H1 (cell line): ENCODE results near the gene CFAP107. TPM values are rescaled to one million over a fixed set of nuclear protein-coding genes. Genes with fewer than 3 reads are reported as not detected.

Experiments used
- CTCF ChIA-PET: fragments of 300-600 bp; sonication (Branson Sonifier 250); formaldehyde crosslinking; loops from one replicate; lab custom pipeline; 2021; ENCODE audit not compliant: partially characterized antibody; lab: Charles Lee
- POLR2A ChIA-PET: fragments of 300-600 bp; sonication (Branson Sonifier 250); formaldehyde crosslinking; loops from one replicate; lab custom pipeline; 2021; ENCODE audit warnings: inconsistent platforms; ENCODE audit not compliant: partially characterized antibody; lab: Charles Lee
- DNase-seq, 2 experiments: peaks; one replicate each; pipeline versions ENCODE4 v3.0.0 to v3.0.0-alpha.2; 2010 to 2022; ENCODE audit warnings: low spot score in 2 of 2, low read depth in 1 of 2, mixed read lengths in 1 of 2
- FAIRE-seq: peaks from 2 replicates; lab custom pipeline; 2011; peaks lifted over from hg19 to GRCh38; lab: Jason Lieb, UNC
- H2AFZ ChIP-seq: 2 replicates; pipeline ENCODE4 v1.8.1; 2012; ENCODE audit warnings: low read length, inconsistent platforms
- H2AK5ac ChIP-seq: 2 replicates; pipeline ENCODE4 v1.6.1; 2013; ENCODE audit warnings: low read depth, low read length
- H2BK120ac ChIP-seq: replicated peaks from 2 replicates; pipeline ENCODE3; 2013; ENCODE audit warnings: low read depth, low read length, inconsistent platforms
- H2BK12ac ChIP-seq: 2 replicates; pipeline ENCODE4 v1.6.1; 2013; ENCODE audit warnings: low read depth, low read length
- H2BK15ac ChIP-seq: 2 replicates; pipeline ENCODE4 v1.6.1; 2013; ENCODE audit warnings: low read length
- H2BK20ac ChIP-seq: 2 replicates; pipeline ENCODE4 v1.6.1; 2013; ENCODE audit warnings: low read length
- H2BK5ac ChIP-seq: 2 replicates; pipeline ENCODE4 v1.6.1; 2013; ENCODE audit warnings: low read depth, low read length
- H3K14ac ChIP-seq: 2 replicates; pipeline ENCODE4 v1.6.1; 2013; ENCODE audit warnings: inconsistent platforms; ENCODE audit not compliant: insufficient read length
- H3K18ac ChIP-seq: 2 replicates; pipeline ENCODE4 v1.6.1; 2013; ENCODE audit warnings: low read length; ENCODE audit errors: extremely low read depth
- H3K23ac ChIP-seq: 2 replicates; pipeline ENCODE4 v1.6.1; 2013; ENCODE audit warnings: inconsistent platforms; ENCODE audit not compliant: insufficient read length
- H3K23me2 ChIP-seq: 2 replicates; pipeline ENCODE4 v1.6.1; 2013; ENCODE audit warnings: low read depth, low read length
- H3K27ac ChIP-seq: 2 replicates; pipeline ENCODE4 v1.6.1; 2011; ENCODE audit warnings: low read depth, low read length, inconsistent platforms
- H3K27me3 ChIP-seq, 4 experiments: replicated peaks in 1 of 4; 1 replicate in 1 of 4; 2 replicates in 3 of 4; pipeline versions ENCODE4 v1.6.1 to v1.8.1; 2011 to 2013; ENCODE audit warnings: low read length in 3 of 4, mild to moderate bottlenecking in 3 of 4, inconsistent platforms in 2 of 4, mixed read lengths in 2 of 4, moderate library complexity in 1 of 4; ENCODE audit not compliant: control insufficient read depth in 3 of 4, insufficient read depth in 3 of 4; ENCODE audit errors: extremely low read depth in 1 of 4
- H3K36me3 ChIP-seq, 4 experiments: 2 replicates each; pipeline versions ENCODE4 v1.6.1 to v1.8.1; 2011 to 2013; ENCODE audit warnings: mild to moderate bottlenecking in 4 of 4, low read length in 3 of 4, moderate library complexity in 2 of 4, control low read depth in 1 of 4, inconsistent platforms in 1 of 4; ENCODE audit not compliant: insufficient read depth in 4 of 4, control insufficient read depth in 2 of 4
- H3K4ac ChIP-seq: replicated peaks from 2 replicates; pipeline ENCODE3; 2013; ENCODE audit warnings: low read length, low read depth, mixed read lengths, inconsistent platforms; ENCODE audit not compliant: insufficient read length
- H3K4me1 ChIP-seq, 4 experiments: replicated peaks in 1 of 4; 1 replicate in 1 of 4; 2 replicates in 3 of 4; pipeline versions ENCODE4 v1.6.1 to v1.8.1; 2011 to 2013; ENCODE audit warnings: low read length in 3 of 4, inconsistent platforms in 2 of 4, mixed read lengths in 1 of 4; ENCODE audit not compliant: insufficient read depth in 4 of 4, control insufficient read depth in 3 of 4
- H3K4me2 ChIP-seq, 2 experiments: 2 replicates each; pipeline versions ENCODE4 v1.6.1 to v1.8.1; 2011 to 2013; ENCODE audit warnings: low read depth in 2 of 2, low read length in 2 of 2, control low read depth in 1 of 2, inconsistent platforms in 1 of 2, mild to moderate bottlenecking in 1 of 2; ENCODE audit not compliant: insufficient read depth in 1 of 2
- H3K4me3 ChIP-seq, 4 experiments: fragments of 200-600, 300-600 bp in 1 of 4; sonication (generic), shearing (Covaris generic), sonication (Bioruptor Twin) in 1 of 4; 2 replicates each; pipeline versions ENCODE4 v1.5.1 to v1.8.1; 2011 to 2016; ENCODE audit warnings: low read length in 4 of 4, low read depth in 3 of 4, control low read depth in 2 of 4, inconsistent platforms in 2 of 4, mild to moderate bottlenecking in 2 of 4, mixed read lengths in 1 of 4, moderate library complexity in 1 of 4; ENCODE audit not compliant: insufficient read depth in 2 of 4; ENCODE audit errors: extremely low read depth in 1 of 4
- H3K56ac ChIP-seq: replicated peaks from 2 replicates; pipeline ENCODE3; 2013; ENCODE audit warnings: low read depth, mild to moderate bottlenecking, mixed read lengths, low read length, inconsistent platforms; ENCODE audit not compliant: insufficient read length
- H3K79me1 ChIP-seq: 2 replicates; pipeline ENCODE4 v1.6.1; 2013; ENCODE audit warnings: low read depth, low read length, control low read depth
- H3K79me2 ChIP-seq, 2 experiments: 2 replicates each; pipeline versions ENCODE4 v1.6.1 to v1.8.1; 2012 to 2013; ENCODE audit warnings: low read length in 2 of 2, mild to moderate bottlenecking in 2 of 2, inconsistent platforms in 1 of 2; ENCODE audit not compliant: insufficient read depth in 2 of 2, control insufficient read depth in 1 of 2
- H3K9ac ChIP-seq, 4 experiments: replicated peaks in 1 of 4; 1 replicate in 1 of 4; 2 replicates in 3 of 4; pipeline versions ENCODE4 v1.6.1 to v1.8.1; 2011 to 2013; ENCODE audit warnings: low read depth in 3 of 4, low read length in 3 of 4, control low read depth in 2 of 4, mild to moderate bottlenecking in 2 of 4, moderate library complexity in 2 of 4, inconsistent platforms in 1 of 4; ENCODE audit errors: extremely low read depth in 1 of 4
- H3K9me3 ChIP-seq, 2 experiments: 2 replicates each; pipeline versions ENCODE4 v1.6.1 to v1.8.1; 2012 to 2013; ENCODE audit warnings: mild to moderate bottlenecking in 2 of 2, moderate library complexity in 2 of 2, control low read depth in 1 of 2, inconsistent platforms in 1 of 2, low read depth in 1 of 2, low read length in 1 of 2, mixed read lengths in 1 of 2; ENCODE audit not compliant: insufficient read depth in 2 of 2
- H4K20me1 ChIP-seq, 2 experiments: replicated peaks in 1 of 2; 2 replicates each; pipeline versions ENCODE3 to v1.8.1; 2011 to 2013; ENCODE audit warnings: inconsistent platforms in 2 of 2, low read length in 2 of 2, mild to moderate bottlenecking in 1 of 2; ENCODE audit not compliant: insufficient read depth in 2 of 2, control insufficient read depth in 1 of 2
- H4K5ac ChIP-seq: 2 replicates; pipeline ENCODE4 v1.6.1; 2013; ENCODE audit warnings: low read length, low read depth, mixed read lengths, inconsistent platforms; ENCODE audit not compliant: insufficient read length
- H4K8ac ChIP-seq: 2 replicates; pipeline ENCODE4 v1.8.0; 2013; ENCODE audit warnings: mild to moderate bottlenecking, moderate library complexity, low read length, inconsistent platforms; ENCODE audit not compliant: insufficient read depth; ENCODE audit errors: extremely low read depth
- H4K91ac ChIP-seq: replicated peaks from 2 replicates; pipeline ENCODE3; 2013; ENCODE audit warnings: low read length, mixed read lengths, inconsistent platforms; ENCODE audit not compliant: insufficient read length
- BRCA1 ChIP-seq: IDR thresholded peaks from 2 replicates; pipeline ENCODE4 v1.6.1; 2012; ENCODE audit warnings: low read depth, low read length, improper control_type of control experiment
- EGR1 ChIP-seq: IDR thresholded peaks from 2 replicates; pipeline ENCODE4 v1.6.1; 2011; ENCODE audit warnings: low read depth, low read length, borderline replicate concordance
- FOSL1 ChIP-seq: IDR thresholded peaks from 2 replicates; pipeline ENCODE4 v1.6.1; 2011; ENCODE audit warnings: mild to moderate bottlenecking, low read depth, low read length, moderate library complexity; ENCODE audit not compliant: insufficient read depth
- HDAC2 ChIP-seq, 2 experiments: fragments of 300-600 bp in 1 of 2; sonication (generic) in 1 of 2; IDR thresholded peaks; 2 replicates each; pipeline ENCODE4 v1.6.1; 2011 to 2012; ENCODE audit warnings: low read depth in 2 of 2, low read length in 2 of 2, mild to moderate bottlenecking in 2 of 2, moderate library complexity in 2 of 2, borderline replicate concordance in 1 of 2, inconsistent platforms in 1 of 2
- HDAC6 ChIP-seq: IDR thresholded peaks from one replicate; pipeline ENCODE4 v1.7.1; 2012; ENCODE audit warnings: low read depth, mild to moderate bottlenecking, inconsistent platforms, low read length, moderate library complexity
- MAX ChIP-seq: IDR thresholded peaks from 2 replicates; pipeline ENCODE4 v1.6.1; 2012; ENCODE audit warnings: inconsistent platforms
- RBBP5 ChIP-seq: IDR thresholded peaks from 2 replicates; pipeline ENCODE4 v1.7.1; 2012; ENCODE audit warnings: low read depth, mild to moderate bottlenecking, inconsistent platforms, low read length, moderate library complexity, borderline replicate concordance
- SAP30 ChIP-seq: fragments of 300-600 bp; sonication (generic); IDR thresholded peaks from 2 replicates; pipeline ENCODE4 v1.7.1; 2012; ENCODE audit warnings: low read length, moderate library complexity, mild to moderate bottlenecking, inconsistent platforms; ENCODE audit not compliant: insufficient read depth, insufficient replicate concordance
- SIX5 ChIP-seq: IDR thresholded peaks from 2 replicates; pipeline ENCODE4 v1.6.1; 2011; ENCODE audit warnings: mild to moderate bottlenecking, low read depth, low read length
- SP1 ChIP-seq: IDR thresholded peaks from 2 replicates; pipeline ENCODE4 v1.6.1; 2011; ENCODE audit warnings: low read depth, low read length
- TAF7 ChIP-seq: optimal IDR thresholded peaks from 2 replicates; pipeline ENCODE3; 2011; ENCODE audit warnings: low read depth, mild to moderate bottlenecking, inconsistent platforms, low read length, moderate library complexity, borderline replicate concordance
- ZNF274 ChIP-seq: IDR thresholded peaks from 2 replicates; pipeline ENCODE4 v1.7.0; 2012; ENCODE audit warnings: low read length, borderline replicate concordance; ENCODE audit errors: extremely low read depth
- WGBS, 2 experiments: shearing (Covaris generic) in 1 of 2; methylation state at CpG; one replicate each; pipeline versions ENCODE4 v1.1.6 to v1.1.7; 2013 to 2015; ENCODE audit warnings: low lambda C conversion rate in 2 of 2, mixed read lengths in 2 of 2, inconsistent platforms in 1 of 2, low coverage in 1 of 2, missing lambda C conversion rate in 1 of 2; ENCODE audit not compliant: insufficient replicate concordance in 2 of 2, insufficient coverage in 1 of 2, insufficient read length in 1 of 2; ENCODE audit errors: extremely low coverage in 1 of 2, missing lambda C conversion rate in 1 of 2; 5-methylcytosine and 5-hydroxymethylcytosine counted together
- polyA plus RNA-seq, 7 experiments: library from polyadenylated mRNA; depleted of rRNA in 3 of 7; stranded (reverse) in 5 of 7; unstranded in 2 of 7; fragments of >200 nt in 5 of 7; fragments of 200-250 nt in 2 of 7; gene quantifications; 1 replicate in 5 of 7; 2 replicates in 1 of 7; 4 replicates in 1 of 7; pipeline versions ENCODE4 v1.2.1 to v1.2.3, GENCODE V29; 2011 to 2013; ENCODE audit warnings: missing spikeins in 2 of 7, mixed read lengths in 2 of 7
- total RNA-seq: library from RNA; stranded (reverse); fragmentation: NEBNext Ultra II Directional; extraction: Animal tissue kit (Norgen Biotek cat#: 25700); gene quantifications from 2 replicates; pipeline ENCODE4 v1.2.1, GENCODE V29; 2021
- TF ChIP-seq, protein P1 (sequence below): IDR thresholded peaks from 2 replicates; pipeline ENCODE4 v1.6.1; 2011; ENCODE audit warnings: low read length, improper control_type of control experiment

Gene CFAP107
- total and polyA plus RNA-seq, 2 of the 8 experiments (the other 6 are each of a cell fraction or from before 2014, with no cell fraction given), result 0.23 TPM; not detected in 1

GRCh38 chr1:12762766-12763165 lies 16.8 kb downstream of the CFAP107 start:
- Histone ChIP-seq H2BK12ac (no peak overlapping the region), H2BK120ac (no peak overlapping the region), H3K56ac (no peak overlapping the region), H3K27ac (no peak overlapping the region), H3K79me1 (no peaks in the 10 kb centered on the region), H4K8ac (no peak overlapping the region), H4K91ac (no peak overlapping the region), H3K14ac (no peak overlapping the region), H3K4ac (no peak overlapping the region), H3K27me3 (no peaks in the 10 kb centered on the region), H3K4me3 (no peak overlapping the region), H3K23me2 (no peaks in the 10 kb centered on the region; the same call in 1 of the 2 replicates), H3K79me2 (no peaks in the 10 kb centered on the region), H2BK15ac (no peak overlapping the region), H3K4me2 (no peak overlapping the region), H3K4me1 (no peaks in the 10 kb centered on the region), H2AFZ (no peak overlapping the region), H3K9me3 (no peaks in the 10 kb centered on the region), H2BK20ac (no peak overlapping the region), H3K18ac (no peak overlapping the region), H4K5ac (no peak overlapping the region), H4K20me1 (no peaks in the 10 kb centered on the region), H3K36me3 (no peaks in the 10 kb centered on the region), H3K9ac (no peak overlapping the region), H2BK5ac (no peak overlapping the region), H3K23ac (no peak overlapping the region), H2AK5ac (no peak overlapping the region)
- ChIA-PET CTCF (interaction anchor here (0.6 to 2.4 kb wide), 7 partner anchors 13 to 1186 kb away, joined by 3 to 8 read pairs (median 3); no protein-coding TSS in a partner anchor), POLR2A (no interaction called here)
- no peak for DNase-seq
- no peak for FAIRE-seq
- WGBS, 2 experiments, result 93% methylated on average over 7 of the region's 7 CpGs; no CpG with 5 or more reads in 1 of the 2 experiments
- TF ChIP-seq HDAC6, result no peak
- TF ChIP-seq HDAC2 (IDR thresholded peaks at IDR 0.05; ENCODE audit: borderline replicate concordance in 1 of 2, low read depth in 2 of 2, low read length in 2 of 2), result no peak
- TF ChIP-seq FOSL1, result no peak
- TF ChIP-seq SP1, result no peak
- no peak for TF ChIP-seq BRCA1
- no peak for TF ChIP-seq ZNF274
- no peak for TF ChIP-seq MAX
- TF ChIP-seq TAF7, result no peak
- TF ChIP-seq, protein P1, sequence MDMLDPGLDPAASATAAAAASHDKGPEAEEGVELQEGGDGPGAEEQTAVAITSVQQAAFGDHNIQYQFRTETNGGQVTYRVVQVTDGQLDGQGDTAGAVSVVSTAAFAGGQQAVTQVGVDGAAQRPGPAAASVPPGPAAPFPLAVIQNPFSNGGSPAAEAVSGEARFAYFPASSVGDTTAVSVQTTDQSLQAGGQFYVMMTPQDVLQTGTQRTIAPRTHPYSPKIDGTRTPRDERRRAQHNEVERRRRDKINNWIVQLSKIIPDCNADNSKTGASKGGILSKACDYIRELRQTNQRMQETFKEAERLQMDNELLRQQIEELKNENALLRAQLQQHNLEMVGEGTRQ, result no peak
- TF ChIP-seq SAP30, result no peak
- TF ChIP-seq EGR1, result no peak
- TF ChIP-seq RBBP5, result no peak
- no peak for TF ChIP-seq SIX5
